Activated T-cell treated with anti-CD3 and anti-CD28 coated beads for 1 hour (primary cell): ENCODE measurements around the gene POLR2F.

Source experiments
- DNase-seq: peaks from one replicate; pipeline ENCODE4 v3.0.0-alpha.2; 2020; ENCODE audit warnings: low read depth

Gene POLR2F

GRCh38 chr22:38007330-38007902 lies 53.9 kb downstream of the POLR2F start:
- no peak for DNase-seq

- DNase-seq: no peak
These were observed 55.7 kb downstream of the POLR2F start for GRCh38 chr22:38009000-38009806.

GRCh38 chr22:38012604-38013072 lies 59.1 kb downstream of the POLR2F start:
- no peak for DNase-seq

DNA sequence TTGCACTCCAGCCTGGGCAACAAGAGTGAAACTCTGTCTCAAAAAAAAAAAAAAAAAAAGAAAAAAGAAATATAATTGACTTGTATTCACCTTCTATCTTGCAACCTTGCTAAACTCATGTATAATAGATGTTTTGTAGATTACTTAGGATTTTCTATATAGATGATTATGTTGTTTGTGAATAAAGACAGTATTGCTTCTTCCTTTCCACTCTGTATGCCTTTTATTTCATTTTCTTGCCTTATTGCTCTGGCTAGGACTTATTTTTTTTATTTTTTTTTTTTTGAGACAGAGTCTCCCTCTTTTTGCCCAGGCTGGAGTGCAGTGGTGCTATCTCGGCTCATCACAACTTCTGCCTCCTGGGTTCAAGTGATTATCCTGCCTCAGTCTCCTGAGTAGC lies 60.6 kb downstream of the POLR2F start:
- DNase-seq: no peak

DNA sequence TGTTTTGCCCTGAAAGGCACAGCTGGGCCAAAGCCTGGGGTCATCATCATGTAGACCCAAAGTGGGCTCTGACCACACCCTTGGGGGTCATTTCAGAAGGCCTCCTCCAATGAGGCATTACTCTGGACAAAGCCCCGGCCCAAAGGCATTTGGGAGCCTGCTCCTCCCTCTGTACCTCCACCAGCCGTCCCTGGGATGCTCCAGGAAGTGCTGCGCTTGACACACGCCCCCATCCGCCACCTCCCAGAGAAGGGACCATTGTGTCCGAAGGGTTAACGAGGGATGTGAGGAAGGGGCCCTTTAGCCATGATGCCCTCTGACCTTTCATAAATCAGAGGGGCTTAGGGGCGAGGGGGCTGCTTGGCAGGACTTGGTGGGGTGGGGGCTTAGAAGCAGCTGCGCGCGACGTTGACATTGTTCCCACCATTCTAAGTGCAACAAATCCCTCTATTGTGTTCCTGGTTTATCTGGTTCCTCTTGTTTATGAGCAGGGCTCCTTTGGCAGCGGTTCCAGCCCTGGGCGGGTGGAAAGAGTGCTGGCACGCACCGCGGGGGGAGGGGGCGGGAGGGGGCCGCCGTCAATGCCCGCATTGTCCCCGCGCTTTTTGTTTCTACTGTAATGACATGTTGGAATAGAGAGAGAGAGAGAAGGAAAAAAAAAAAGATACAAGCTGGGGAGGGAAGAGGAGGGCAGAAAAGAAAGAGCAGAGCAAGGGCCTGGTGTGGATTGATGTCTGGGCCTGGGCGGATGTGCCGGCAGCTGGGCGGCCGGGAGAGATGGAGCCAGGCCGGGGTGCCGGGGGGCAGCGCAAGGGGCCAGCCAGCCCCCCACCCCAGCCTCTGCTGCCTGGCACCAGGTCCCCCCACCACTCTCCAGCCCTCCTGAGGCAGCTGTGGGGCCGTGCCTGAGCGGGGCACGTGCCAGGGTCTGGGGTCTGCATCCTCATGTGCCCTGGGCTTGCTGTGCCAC lies 63.0 kb downstream of the POLR2F start:
- DNase-seq: no peak

DNA sequence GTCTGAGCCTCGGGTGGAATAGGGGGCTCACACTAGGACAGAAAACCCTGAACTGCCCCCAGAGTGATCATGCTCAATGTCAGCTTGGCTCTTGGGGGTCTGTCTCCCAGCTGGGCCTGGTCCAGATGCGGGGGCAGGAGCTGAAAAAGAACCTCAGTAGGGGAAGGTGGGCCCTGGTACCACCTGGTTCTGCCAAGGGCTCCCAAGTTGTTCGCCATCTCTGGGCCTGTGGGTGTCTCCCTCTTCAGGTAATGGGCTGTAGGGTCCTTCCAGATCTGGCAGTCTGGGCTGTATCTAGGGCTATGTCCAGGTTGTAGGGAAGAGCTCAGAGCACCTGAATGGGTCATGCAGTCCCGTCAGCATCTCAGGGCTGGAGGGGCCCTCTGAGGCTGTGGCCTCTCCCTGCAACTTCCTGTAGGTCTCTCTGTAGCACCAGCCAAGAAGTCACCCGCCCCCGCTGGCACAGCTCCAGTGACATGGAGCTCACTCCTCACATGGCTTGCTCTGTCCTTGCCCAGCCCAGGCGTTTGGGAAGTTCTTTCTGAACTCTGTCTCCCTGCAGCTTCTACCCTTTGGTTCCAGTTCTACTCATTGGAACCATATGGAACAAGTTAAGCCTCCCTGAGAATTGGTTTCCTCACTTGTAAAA lies 63.9 kb downstream of the POLR2F start:
- no peak for DNase-seq

DNA sequence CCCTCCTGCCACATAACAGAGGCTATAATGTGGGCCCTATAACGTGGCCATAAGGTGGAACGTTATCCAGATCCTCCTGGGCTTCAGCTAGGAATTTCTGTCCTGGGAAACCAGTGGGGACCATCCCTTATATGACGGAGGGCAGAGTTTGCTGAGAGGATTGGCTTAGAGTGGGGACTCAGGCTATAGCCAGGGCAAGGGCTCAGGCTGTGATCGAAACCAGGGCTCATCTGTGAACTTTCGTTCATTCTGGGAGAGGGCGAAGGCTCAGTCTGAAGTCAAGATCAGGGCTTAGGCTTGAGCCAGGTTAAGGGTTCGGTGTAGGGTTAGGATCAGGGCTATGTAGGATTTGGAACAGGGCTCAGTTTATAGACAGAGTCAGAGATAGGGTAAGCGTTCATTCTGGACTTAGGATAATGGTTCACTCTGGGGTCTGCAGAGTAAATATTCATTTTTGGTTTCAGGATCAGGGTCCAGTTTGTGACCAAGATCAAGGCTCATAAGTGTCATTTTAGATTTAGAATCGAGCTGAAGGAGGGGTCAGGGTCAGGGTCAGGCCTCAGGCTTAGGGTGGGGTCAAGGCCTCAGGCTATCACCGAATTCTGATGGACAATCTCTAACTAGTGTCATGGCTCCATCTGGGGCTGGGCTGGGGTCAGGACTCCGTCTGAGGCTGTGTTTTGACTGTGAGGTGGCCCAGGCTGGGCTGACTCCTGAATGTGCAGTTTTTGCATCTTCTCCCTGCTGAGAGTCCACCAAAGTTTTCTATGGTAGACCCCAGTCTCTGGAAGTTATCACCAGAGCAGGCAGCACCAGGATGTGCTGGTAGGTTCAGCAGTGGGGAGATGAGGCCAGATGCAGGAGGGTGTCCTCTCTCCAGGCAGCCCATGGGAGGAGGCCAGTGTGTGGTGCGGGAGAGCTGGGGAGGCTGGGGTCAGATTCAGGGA lies 64.7 kb downstream of the POLR2F start:
- DNase-seq: no peak
